Measurements from ENCODE around the gene NAB1.

- TF ChIP-seq, protein P1, sequence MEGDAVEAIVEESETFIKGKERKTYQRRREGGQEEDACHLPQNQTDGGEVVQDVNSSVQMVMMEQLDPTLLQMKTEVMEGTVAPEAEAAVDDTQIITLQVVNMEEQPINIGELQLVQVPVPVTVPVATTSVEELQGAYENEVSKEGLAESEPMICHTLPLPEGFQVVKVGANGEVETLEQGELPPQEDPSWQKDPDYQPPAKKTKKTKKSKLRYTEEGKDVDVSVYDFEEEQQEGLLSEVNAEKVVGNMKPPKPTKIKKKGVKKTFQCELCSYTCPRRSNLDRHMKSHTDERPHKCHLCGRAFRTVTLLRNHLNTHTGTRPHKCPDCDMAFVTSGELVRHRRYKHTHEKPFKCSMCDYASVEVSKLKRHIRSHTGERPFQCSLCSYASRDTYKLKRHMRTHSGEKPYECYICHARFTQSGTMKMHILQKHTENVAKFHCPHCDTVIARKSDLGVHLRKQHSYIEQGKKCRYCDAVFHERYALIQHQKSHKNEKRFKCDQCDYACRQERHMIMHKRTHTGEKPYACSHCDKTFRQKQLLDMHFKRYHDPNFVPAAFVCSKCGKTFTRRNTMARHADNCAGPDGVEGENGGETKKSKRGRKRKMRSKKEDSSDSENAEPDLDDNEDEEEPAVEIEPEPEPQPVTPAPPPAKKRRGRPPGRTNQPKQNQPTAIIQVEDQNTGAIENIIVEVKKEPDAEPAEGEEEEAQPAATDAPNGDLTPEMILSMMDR (IDR thresholded peaks at IDR 0.05) = no peak
- TF ChIP-seq POLR2A (IDR thresholded peaks at IDR 0.05) (no peak), EP300 (IDR thresholded peaks at IDR 0.05) (no peak)
These were observed 45.6 kb downstream of the NAB1 start for GRCh38 chr2:190694479-190694878.

All from tibial nerve (tissue), 4 donors.